LNCaP clone FGC (cell line): ENCODE results near the gene CHST8.
"Not testable (repeated sequence)": the region's sequence is repeated elsewhere in the genome, so short reads cannot be mapped to it uniquely, and the experiment has no call there.

Source experiments
- DNase-seq: peaks from one replicate; pipeline ENCODE4 v3.0.0-alpha.2; 2011; ENCODE audit warnings: low read depth
- H3K4me3 ChIP-seq: 2 replicates; pipeline ENCODE4 v1.5.1; 2011; ENCODE audit warnings: mild to moderate bottlenecking, low read depth, low read length, control low read depth
- CTCF ChIP-seq: IDR thresholded peaks from 2 replicates; pipeline ENCODE4 v1.5.1; 2012; ENCODE audit warnings: mild to moderate bottlenecking; ENCODE audit not compliant: control insufficient read depth, insufficient read depth; ENCODE audit errors: extremely low read depth

CHST8 gene

GRCh38 chr19:33813391-33814101 lies 191.8 kb downstream of the CHST8 start:
- no peak for DNase-seq
- TF ChIP-seq CTCF, result no peak
- no peak overlapping the region for H3K4me3 ChIP-seq

GRCh38 chr19:33814181-33815165 lies 192.7 kb downstream of the CHST8 start:
- no peak overlapping the region for H3K4me3 ChIP-seq
- no peak for TF ChIP-seq CTCF
- peak; percentile 90 for DNase-seq

- no peak for TF ChIP-seq CTCF
- DNase-seq, result no peak
- H3K4me3 ChIP-seq, result no peak overlapping the region
These were observed 193.9 kb downstream of the CHST8 start for GRCh38 chr19:33815380-33816340.

GRCh38 chr19:33818411-33818810 lies 196.7 kb downstream of the CHST8 start:
- no peak overlapping the region for H3K4me3 ChIP-seq
- no peak for TF ChIP-seq CTCF
- DNase-seq, result no peak

GRCh38 chr19:33819078-33819477 lies 197.3 kb downstream of the CHST8 start:
- not testable (repeated sequence) for DNase-seq, H3K4me3 ChIP-seq

- no peak for TF ChIP-seq CTCF
- no peak overlapping the region for H3K4me3 ChIP-seq
These were observed 197.7 kb downstream of the CHST8 start for GRCh38 chr19:33819506-33819879.

More at GRCh38 chr19:33819506-33819879, 197.7 kb downstream of the CHST8 start:
- DNase-seq, result no peak
